A549 (cell line): Measurements from ENCODE around the gene CCNO.

Experiments used
- CHD2 ChIP-seq: fragments of 150-350 bp; IDR thresholded peaks from 2 replicates; pipeline ENCODE4 v1.6.1; 2014; ENCODE audit warnings: low read length; ENCODE audit not compliant: partially characterized antibody
- ESRRA ChIP-seq: fragments of 150-350 bp; IDR thresholded peaks from 2 replicates; pipeline ENCODE4 v1.6.1; 2014; ENCODE audit warnings: mild to moderate bottlenecking, low read length, borderline replicate concordance
- NFE2L2 ChIP-seq: fragments of 150-350 bp; conservative IDR thresholded peaks from 2 replicates; pipeline ENCODE4 v1.6.1; 2014; ENCODE audit warnings: low read length

DNA sequence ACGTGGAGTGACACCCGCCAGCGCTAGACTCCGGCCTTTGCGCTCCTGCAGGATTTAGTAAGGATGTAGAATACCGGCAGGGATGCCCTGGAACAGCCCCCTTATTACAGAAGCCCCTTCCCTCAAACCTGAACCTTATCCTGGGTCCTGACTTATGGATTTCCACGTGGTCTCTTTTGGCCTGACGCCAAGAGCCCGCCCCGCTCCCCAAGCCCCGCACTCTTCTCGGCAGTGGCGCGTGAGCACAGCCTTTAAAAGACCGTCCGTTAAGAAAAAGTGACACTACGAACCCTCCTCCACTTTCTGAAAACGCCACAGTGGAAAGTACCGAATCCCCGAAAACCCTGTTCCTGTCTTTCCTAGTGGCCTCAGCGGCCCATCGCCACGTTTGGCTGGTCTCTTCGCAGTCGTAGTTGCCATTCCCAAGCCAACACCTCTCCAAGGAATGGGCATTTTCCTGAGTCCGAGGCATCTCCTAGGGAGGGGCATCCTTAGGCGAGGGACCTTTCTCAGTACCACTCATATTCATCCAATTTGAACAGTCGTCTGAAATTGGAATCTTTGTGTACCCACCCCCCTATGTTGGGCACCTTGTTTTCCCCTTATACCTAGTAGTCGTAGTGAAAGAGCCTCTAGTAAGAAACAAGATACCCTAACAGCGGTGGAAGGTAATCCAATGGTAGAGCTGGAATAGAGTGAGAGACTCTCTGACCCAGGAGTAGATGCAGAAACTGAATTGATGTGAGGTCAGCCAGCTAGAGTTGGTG, 5.6 kb downstream of the CCNO start:
- TF ChIP-seq ESRRA (no peak), NFE2L2 (no peak), CHD2 (no peak)
